GM12865 (cell line): Measurements from ENCODE around the gene DDA1.

ENCODE experiments used
- DNase-seq: peaks from one replicate; pipeline ENCODE4 v3.0.0; 2010; ENCODE audit warnings: low read depth
- H3K4me3 ChIP-seq: 2 replicates; pipeline ENCODE4 v1.5.1; 2011; ENCODE audit warnings: mild to moderate bottlenecking, low read depth, low read length, control low read depth
- CTCF ChIP-seq: IDR thresholded peaks from 2 replicates; pipeline ENCODE4 v1.5.1; 2011; ENCODE audit warnings: low read length, control low read depth, low read depth, inconsistent platforms; ENCODE audit not compliant: insufficient read depth; ENCODE audit errors: missing control alignments

Gene DDA1

DNA sequence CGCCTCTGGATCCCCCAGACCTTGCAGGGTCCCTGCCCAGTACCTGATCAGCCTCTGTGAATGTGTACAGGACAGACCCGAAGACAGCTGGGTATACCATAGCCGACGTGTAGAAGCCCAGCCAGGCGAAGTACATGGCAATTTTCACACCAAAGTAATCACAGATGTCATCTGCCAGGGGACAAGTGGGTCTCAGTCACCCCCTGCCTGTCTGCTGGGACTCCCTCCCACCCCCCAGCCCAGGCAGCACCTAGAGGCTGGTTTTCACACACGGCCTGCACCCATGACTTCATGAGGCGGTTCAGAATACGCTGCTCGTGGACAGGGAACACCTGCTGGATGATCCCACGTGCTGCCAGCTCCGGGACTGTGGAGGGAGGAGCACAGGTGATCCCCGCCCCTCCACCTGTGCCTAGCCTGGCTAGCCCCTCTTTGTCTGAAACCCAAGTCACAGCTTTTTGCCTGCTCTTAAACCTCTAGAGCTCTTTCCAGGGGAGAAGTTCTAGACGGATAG is 21.7 kb downstream of the DDA1 start:
- no peak overlapping the region for H3K4me3 ChIP-seq
- TF ChIP-seq CTCF = no peak
- no peak for DNase-seq

DNA sequence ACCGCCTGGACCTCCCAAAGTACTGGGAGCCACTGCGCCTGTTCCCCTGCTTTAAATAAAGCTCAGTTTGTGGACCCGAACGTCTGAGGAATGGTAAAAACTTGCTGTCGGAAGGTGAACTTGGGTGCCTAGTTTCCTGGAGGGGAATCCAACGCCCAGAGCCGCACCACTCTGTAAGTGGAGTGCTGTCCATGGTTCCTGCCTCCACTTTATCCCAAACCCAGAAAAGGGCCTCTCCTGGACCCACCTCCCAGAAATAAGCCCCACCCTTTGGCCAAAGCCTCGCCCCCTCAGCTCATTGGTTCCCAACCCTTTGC is 23.0 kb downstream of the DDA1 start:
- H3K4me3 ChIP-seq = no peak overlapping the region
- no peak for DNase-seq
- no peak for TF ChIP-seq CTCF

- DNase-seq = peak; percentile 71
- no peak overlapping the region for H3K4me3 ChIP-seq
- no peak for TF ChIP-seq CTCF
Measured at GRCh38 chr19:17332677-17333581, 23.6 kb downstream of the DDA1 start.

DNA sequence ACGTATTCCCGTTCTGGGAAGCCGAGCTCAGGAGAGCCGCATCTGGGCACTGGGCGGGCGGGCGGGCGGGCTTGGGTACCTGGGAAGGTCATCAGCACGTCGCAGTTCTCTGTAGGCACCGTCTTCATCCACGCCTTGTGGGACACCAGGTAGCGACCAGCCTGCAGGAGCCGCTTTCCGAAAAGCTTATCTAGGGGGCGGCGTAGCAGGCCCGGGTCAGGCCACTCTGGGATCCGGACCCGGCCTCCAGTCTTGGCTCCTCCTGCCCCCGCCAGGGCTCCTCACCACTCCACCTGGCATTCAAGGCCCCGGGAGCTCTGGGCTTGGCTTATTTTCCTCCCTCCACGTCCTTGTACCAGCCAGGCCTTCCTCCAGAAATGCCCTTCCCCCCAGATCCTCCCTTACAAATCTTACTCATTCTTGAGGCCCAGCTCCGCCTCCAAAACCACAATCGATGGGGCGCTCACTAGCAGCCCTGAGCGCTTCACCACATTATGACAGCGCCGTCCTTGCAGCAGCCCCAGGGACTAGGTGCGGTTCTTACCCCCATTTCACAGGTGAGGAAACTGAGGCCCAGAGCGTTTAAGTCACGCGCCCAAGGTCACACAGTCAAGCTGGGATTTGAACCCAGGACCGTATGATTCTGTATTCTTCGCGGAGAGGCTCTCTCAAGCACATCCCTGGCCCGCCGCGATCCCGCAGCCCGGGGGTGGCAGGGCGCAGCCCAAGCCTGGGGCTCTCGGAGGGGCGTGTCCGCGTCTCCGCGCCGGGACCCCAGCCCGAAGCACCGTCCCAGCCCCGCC is 24.4 kb downstream of the DDA1 start:
- no peak for TF ChIP-seq CTCF
- peak overlapping the region; percentile 69 for H3K4me3 ChIP-seq

GRCh38 chr19:17334414-17335409 is 25.3 kb downstream of the DDA1 start, which contains the start of gene ANO8:
TSS of gene ANO8 (minus strand) at chr19:17334855. CDS start at chr19:17334670, 185 bp downstream.
- H3K4me3 ChIP-seq = peak within 1 kb of the TSS; percentile 69
- TF ChIP-seq CTCF = no peak
- DNase-seq = peak; percentile 99

More for the DNA sequence above, 24.4 kb downstream of the DDA1 start:
- peak; percentile 86 for DNase-seq

DNA sequence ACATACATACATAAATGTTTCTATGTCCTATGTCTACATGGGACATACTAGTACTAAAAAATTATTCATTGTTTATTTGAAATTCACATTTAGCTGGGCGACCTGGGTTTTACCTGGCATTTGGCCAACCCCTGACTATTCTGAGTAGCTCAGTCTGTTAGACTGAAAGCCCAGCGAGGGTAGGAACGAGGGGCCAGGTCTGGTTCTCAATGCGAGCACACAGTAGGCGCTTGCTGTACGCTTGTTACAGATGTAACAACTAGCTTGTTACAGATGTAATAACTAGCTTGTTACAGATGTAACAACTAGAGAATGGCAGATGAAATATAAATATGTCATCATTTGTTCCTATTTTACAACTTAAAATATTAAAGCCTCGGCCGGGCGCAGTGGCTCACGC is 26.2 kb downstream of the DDA1 start:
- H3K4me3 ChIP-seq = no peak overlapping the region
- DNase-seq = no peak
- TF ChIP-seq CTCF = no peak
